IMR-90 (cell line): Measurements from ENCODE around the gene EIF4A3. TPM values are rescaled to one million over a fixed set of nuclear protein-coding genes. Genes with fewer than 3 reads are reported as not detected.

Experiments
- ATAC-seq: fragments of 200-7000 bp; cut with Tn5 transposase; 2 replicates; pipeline ENCODE4 v1.9.1; 2020; ENCODE audit warnings: low read depth, mild to moderate bottlenecking, moderate library complexity
- BruUV-seq: library from RNA; stranded (reverse); fragments of 400-500 nt; replicated peaks from 2 replicates; lab custom pipeline; 2021; lab: Mats Ljungman, UMichigan
- CTCF ChIA-PET: fragments of 300-600 bp; formaldehyde crosslinking; extraction: SDS; loops from one replicate; lab custom pipeline; 2021; ENCODE audit warnings: antibody characterized with exemption; lab: Yijun Ruan, JAX
- POLR2A ChIA-PET: fragments of 300-600 bp; sonication (Branson Sonifier 250); formaldehyde crosslinking; loops from one replicate; lab custom pipeline; 2022; ENCODE audit warnings: antibody characterized with exemption; ENCODE audit not compliant: unreplicated experiment; lab: Charles Lee
- DNase-seq: peaks from one replicate; pipeline ENCODE4 v3.0.0; 2013
- H2AFZ ChIP-seq: replicated peaks from 2 replicates; pipeline ENCODE3; 2013; ENCODE audit warnings: low read length, mild to moderate bottlenecking; ENCODE audit not compliant: poor library complexity
- H2AK5ac ChIP-seq: 2 replicates; pipeline ENCODE4 v1.6.1; 2013; ENCODE audit warnings: low read depth, low read length, inconsistent platforms
- H2AK9ac ChIP-seq: replicated peaks from 2 replicates; pipeline ENCODE3; 2013; ENCODE audit warnings: mild to moderate bottlenecking, low read depth, low read length, moderate library complexity; ENCODE audit not compliant: poor library complexity
- H2BK120ac ChIP-seq: 2 replicates; pipeline ENCODE4 v1.6.1; 2013; ENCODE audit warnings: low read depth, low read length, inconsistent platforms
- H2BK15ac ChIP-seq: 3 replicates; pipeline ENCODE4 v1.6.1; 2013; ENCODE audit warnings: low read depth, low read length, inconsistent platforms
- H2BK20ac ChIP-seq: 2 replicates; pipeline ENCODE4 v1.6.1; 2013; ENCODE audit warnings: low read depth, mild to moderate bottlenecking, inconsistent platforms, low read length, moderate library complexity
- H2BK5ac ChIP-seq: 2 replicates; pipeline ENCODE4 v1.6.1; 2013; ENCODE audit warnings: mild to moderate bottlenecking, low read depth, low read length, inconsistent platforms; ENCODE audit not compliant: poor library complexity, severe bottlenecking
- H3K14ac ChIP-seq: replicated peaks from 2 replicates; pipeline ENCODE4 v1.6.1; 2013; ENCODE audit warnings: low read depth, low read length, inconsistent platforms
- H3K18ac ChIP-seq: 2 replicates; pipeline ENCODE4 v1.6.1; 2013; ENCODE audit warnings: low read depth, low read length, control low read depth
- H3K23ac ChIP-seq: 2 replicates; pipeline ENCODE4 v1.6.1; 2013; ENCODE audit warnings: low read depth, low read length, inconsistent platforms
- H3K27ac ChIP-seq: 2 replicates; pipeline ENCODE4 v1.5.1; 2013; ENCODE audit warnings: mild to moderate bottlenecking, control low read depth, low read length; ENCODE audit not compliant: insufficient read depth
- H3K27me3 ChIP-seq: 2 replicates; pipeline ENCODE4 v1.6.1; 2013; ENCODE audit warnings: low read length; ENCODE audit not compliant: control insufficient read depth, insufficient read depth
- H3K36me3 ChIP-seq: 2 replicates; pipeline ENCODE4 v1.6.1; 2013; ENCODE audit warnings: low read length, mixed read lengths; ENCODE audit not compliant: control insufficient read depth, insufficient read depth
- H3K4ac ChIP-seq: 2 replicates; pipeline ENCODE4 v1.6.1; 2013; ENCODE audit warnings: low read depth, low read length, inconsistent platforms
- H3K4me1 ChIP-seq: 2 replicates; pipeline ENCODE4 v1.6.1; 2013; ENCODE audit warnings: low read length, mixed read lengths; ENCODE audit not compliant: control insufficient read depth, insufficient read depth
- H3K4me2 ChIP-seq: 2 replicates; pipeline ENCODE4 v1.6.1; 2013; ENCODE audit warnings: low read depth, mild to moderate bottlenecking, control low read depth, low read length, moderate library complexity
- H3K4me3 ChIP-seq: 2 replicates; pipeline ENCODE4 v1.5.1; 2013; ENCODE audit warnings: low read depth, mild to moderate bottlenecking, control low read depth, low read length, moderate library complexity; ENCODE audit not compliant: insufficient read depth
- H3K56ac ChIP-seq: 2 replicates; pipeline ENCODE4 v1.6.1; 2013; ENCODE audit warnings: low read length, inconsistent platforms; ENCODE audit not compliant: insufficient read depth; ENCODE audit errors: extremely low read depth
- H3K79me1 ChIP-seq, 2 experiments: 2 replicates each; pipeline ENCODE4 v1.6.1; 2013; ENCODE audit warnings: low read length in 2 of 2, inconsistent platforms in 1 of 2, low read depth in 1 of 2
- H3K9ac ChIP-seq: 2 replicates; pipeline ENCODE4 v1.6.1; 2013; ENCODE audit warnings: low read depth, low read length, control low read depth
- H3K9me1 ChIP-seq: 2 replicates; pipeline ENCODE4 v1.6.1; 2013; ENCODE audit warnings: low read length, inconsistent platforms; ENCODE audit not compliant: insufficient read depth
- H3K9me3 ChIP-seq: 2 replicates; pipeline ENCODE4 v1.6.1; 2013; ENCODE audit warnings: low read length; ENCODE audit not compliant: control insufficient read depth, insufficient read depth
- H4K20me1 ChIP-seq: 2 replicates; pipeline ENCODE4 v1.6.1; 2013; ENCODE audit warnings: low read length, inconsistent platforms; ENCODE audit not compliant: insufficient read depth
- H4K5ac ChIP-seq: 2 replicates; pipeline ENCODE4 v1.6.1; 2013; ENCODE audit warnings: mild to moderate bottlenecking, low read depth, low read length, control low read depth
- H4K8ac ChIP-seq, 2 experiments: 2 replicates each; pipeline ENCODE4 v1.6.1; 2013; ENCODE audit warnings: low read depth in 2 of 2, low read length in 2 of 2, control low read depth in 1 of 2, inconsistent platforms in 1 of 2
- H4K91ac ChIP-seq: 2 replicates; pipeline ENCODE4 v1.6.1; 2013; ENCODE audit warnings: low read depth, low read length, inconsistent platforms; ENCODE audit not compliant: insufficient read depth
- CEBPB ChIP-seq: IDR thresholded peaks from 2 replicates; pipeline ENCODE4 v1.6.1; 2012; ENCODE audit warnings: low read depth, low read length, improper control_type of control experiment
- CHD1 ChIP-seq: IDR thresholded peaks from 2 replicates; pipeline ENCODE4 v1.6.1; 2012; ENCODE audit warnings: low read depth, low read length, improper control_type of control experiment
- CTCF ChIP-seq: conservative IDR thresholded peaks from 2 replicates; pipeline ENCODE4 v1.5.1; 2012; ENCODE audit warnings: mild to moderate bottlenecking, low read depth, low read length, improper control_type of control experiment
- ELK1 ChIP-seq: fragments of 150-350 bp; IDR thresholded peaks from 2 replicates; pipeline ENCODE4 v1.6.1; 2016; ENCODE audit warnings: low read depth, mild to moderate bottlenecking, low read length, moderate library complexity, borderline replicate concordance
- MXI1 ChIP-seq: IDR thresholded peaks from 2 replicates; pipeline ENCODE4 v1.6.1; 2012; ENCODE audit warnings: low read depth, mild to moderate bottlenecking, low read length, moderate library complexity, borderline replicate concordance
- RCOR1 ChIP-seq: IDR thresholded peaks from 2 replicates; pipeline ENCODE4 v1.6.1; 2012; ENCODE audit warnings: mild to moderate bottlenecking, low read length, improper control_type of control experiment; ENCODE audit not compliant: insufficient replicate concordance
- WGBS, 2 experiments: methylation state at CpG; one replicate each; pipeline versions ENCODE4 v1.1.5 to v1.1.7; 2013; ENCODE audit warnings: missing lambda C conversion rate in 2 of 2; ENCODE audit not compliant: insufficient read length in 1 of 2; ENCODE audit errors: extremely low coverage in 2 of 2; 5-methylcytosine and 5-hydroxymethylcytosine counted together
- dilution Hi-C: fragments of 300-500 bp; cut with HindIII; formaldehyde crosslinking; loops from one replicate; pipeline ENCODE4 v1.14.3; 2018; ENCODE audit warnings: low sequenced_read_pairs; ENCODE audit not compliant: unreplicated experiment
- in situ Hi-C: fragments of 300-500 bp; cut with MboI; formaldehyde crosslinking; loops from 3 replicates; pipeline ENCODE4 v1.14.3; 2019; ENCODE audit warnings: low sequenced_read_pairs, inconsistent platforms, mixed read lengths
- intact Hi-C: fragments of 100-400 bp; cut with micrococcal nuclease; formaldehyde crosslinking; loops from 2 replicates; pipeline ENCODE4 v1.10.0; 2022
- polyA plus RNA-seq, 3 experiments: library from polyadenylated mRNA; depleted of rRNA; stranded (reverse); fragments of >200 nt; gene quantifications; 2 replicates each; pipeline ENCODE4 v1.2.3, GENCODE V29; 2012; ENCODE audit warnings: low replicate concordance in 1 of 3
- total RNA-seq: library from RNA; depleted of rRNA; stranded (reverse); fragments of >200 nt; gene quantifications from 2 replicates; pipeline ENCODE4 v1.2.3, GENCODE V29; 2012

Gene EIF4A3
- total and polyA plus RNA-seq, 2 of the 4 experiments (the other 2 are of a cell fraction): 85.3 to 97.1 TPM

GRCh38 chr17:80160536-80160935 is 13.6 kb upstream of the EIF4A3 start:
- in situ Hi-C loops: no loop called here
- H3K4ac ChIP-seq: no peak overlapping the region
- no peak overlapping the region for H2BK120ac ChIP-seq
- no peak overlapping the region for H3K4me3 ChIP-seq
- no peaks in the 10 kb centered on the region for H3K36me3 ChIP-seq
- H4K5ac ChIP-seq: no peak overlapping the region
- 0% methylated on average over 1 of the region's 3 CpGs; no CpG with 5 or more reads in 1 of the 2 experiments for WGBS, 2 experiments
- no peak overlapping the region for H2AK5ac ChIP-seq
- H3K18ac ChIP-seq: no peak overlapping the region
- H4K91ac ChIP-seq: no peak overlapping the region
- no peak overlapping the region for H3K4me2 ChIP-seq
- no peaks in the 10 kb centered on the region for H4K20me1 ChIP-seq
- H2AFZ ChIP-seq: no peak overlapping the region
- intact Hi-C loops: no loop called here
- ChIA-PET POLR2A (interaction anchor here (0.6 kb wide), 1 partner anchor 296 kb away, joined by 4 read pairs; no protein-coding TSS in a partner anchor), CTCF (no interaction called here)
- H3K9me1 ChIP-seq: no peaks in the 10 kb centered on the region
- H3K14ac ChIP-seq: no peak overlapping the region
- no peak overlapping the region for H2AK9ac ChIP-seq
- H3K9ac ChIP-seq: no peak overlapping the region
- no peak overlapping the region for H3K56ac ChIP-seq
- H3K9me3 ChIP-seq: peaks cover 2% of the 10 kb centered on the region; the same call in 1 of the 2 replicates
- no peak overlapping the region for H4K8ac ChIP-seq
- BruUV-seq: no TSS peak
- H3K27me3 ChIP-seq: peaks cover 18% of the 10 kb centered on the region
- H2BK5ac ChIP-seq: no peak overlapping the region
- DNase-seq: no peak
- no peaks in the 10 kb centered on the region; the same call in 1 of the 2 replicates for H3K4me1 ChIP-seq
- TF ChIP-seq ELK1 (no peak), MXI1 (no peak), CTCF (no peak), CEBPB (no peak), CHD1 (no peak), RCOR1 (no peak)
- no peak overlapping the region for H2BK15ac ChIP-seq
- no peak for ATAC-seq
- H3K79me1 ChIP-seq: no peaks in the 10 kb centered on the region
- no peak overlapping the region for H3K23ac ChIP-seq
- H3K27ac ChIP-seq: no peak overlapping the region
- H2BK20ac ChIP-seq: no peak overlapping the region
- dilution Hi-C loops: no loop called here
